ENCODE measurements around the gene PIKFYVE.
"Not testable (repeated sequence)": the region's sequence is repeated elsewhere in the genome, so short reads cannot be mapped to it uniquely, and the experiment has no call there.

The PIKFYVE gene

DNA sequence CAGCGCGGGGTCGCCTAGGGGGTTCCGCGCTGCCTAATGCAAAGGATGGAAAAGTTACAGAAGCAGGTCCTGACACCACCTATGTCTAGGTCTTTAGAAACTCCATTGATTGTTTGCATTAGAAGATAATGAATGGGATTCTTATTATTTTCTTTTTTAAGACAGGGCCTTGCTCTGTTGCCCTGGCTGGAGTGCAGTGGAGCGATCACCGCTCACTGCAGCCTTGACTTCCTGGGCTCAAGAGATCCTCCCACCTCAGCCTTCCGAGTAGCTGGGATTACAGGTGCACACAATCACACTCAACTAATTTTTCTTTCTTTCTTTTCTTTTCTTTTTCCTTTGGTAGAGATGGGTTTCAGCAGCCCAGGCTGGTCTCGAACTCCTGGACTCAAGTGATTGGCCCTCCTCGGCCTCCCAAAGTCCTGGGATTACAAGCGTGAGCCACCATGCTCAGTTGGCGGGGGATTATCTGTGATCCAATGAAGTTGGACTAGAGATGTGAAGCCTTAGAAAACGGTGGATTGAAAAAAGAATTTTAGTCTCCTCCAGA is 10.4 kb upstream of the PIKFYVE start:
- no peak for DNase-seq

- no peak for DNase-seq
Measured at GRCh38 chr2:208256192-208256782, 9.8 kb upstream of the PIKFYVE start.

- not testable (repeated sequence) for DNase-seq
Measured at GRCh38 chr2:208256849-208257813, 8.9 kb upstream of the PIKFYVE start.

GRCh38 chr2:208265371-208265800 is 669 bp upstream of the PIKFYVE start:
- DNase-seq = peak; percentile 51

DNA sequence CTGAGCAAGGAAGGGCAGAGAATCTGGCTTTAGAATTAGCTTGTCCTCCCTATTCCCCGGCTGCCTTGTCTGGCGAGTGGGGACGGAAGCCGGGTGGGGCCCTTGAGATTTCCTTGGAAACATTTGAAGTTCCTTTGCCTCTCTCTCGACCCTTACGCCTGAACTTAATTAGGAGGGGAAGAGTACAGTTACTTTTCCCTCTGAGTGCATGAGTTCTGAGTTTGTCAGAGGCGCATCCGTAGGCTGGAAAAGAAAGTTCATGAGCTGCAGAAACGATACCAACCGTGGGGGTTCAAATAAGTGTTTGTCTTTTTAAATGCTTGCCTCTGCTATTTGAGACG is 468 bp downstream of the PIKFYVE start:
- DNase-seq = no peak

- DNase-seq = no peak
Measured at GRCh38 chr2:208266936-208267335, 881 bp downstream of the PIKFYVE start.

- not testable (repeated sequence) for DNase-seq
Measured at GRCh38 chr2:208267526-208267925, 1.5 kb downstream of the PIKFYVE start.

- no peak for DNase-seq
Measured at GRCh38 chr2:208268156-208268952, 2.3 kb downstream of the PIKFYVE start.

DNA sequence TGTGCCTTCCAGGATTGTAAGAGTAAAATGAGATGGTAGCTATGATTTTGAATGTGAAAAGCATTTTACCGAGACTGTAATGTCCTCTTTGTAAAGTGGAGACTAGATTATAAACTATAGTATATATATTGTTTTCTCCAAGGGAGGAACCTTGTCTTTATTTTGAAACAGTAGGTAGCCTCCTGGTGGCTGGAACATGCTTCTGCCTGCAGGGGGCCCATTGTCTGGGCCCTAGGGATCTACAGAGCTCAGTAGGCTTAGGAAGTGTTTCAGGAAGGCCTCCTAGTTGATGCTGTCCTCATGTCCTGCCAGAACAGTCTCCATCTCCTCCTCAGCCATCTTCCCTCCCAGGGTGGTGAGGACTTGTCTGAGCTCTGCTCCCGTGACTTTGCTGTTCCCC is 3.0 kb downstream of the PIKFYVE start:
- DNase-seq = no peak

DNA sequence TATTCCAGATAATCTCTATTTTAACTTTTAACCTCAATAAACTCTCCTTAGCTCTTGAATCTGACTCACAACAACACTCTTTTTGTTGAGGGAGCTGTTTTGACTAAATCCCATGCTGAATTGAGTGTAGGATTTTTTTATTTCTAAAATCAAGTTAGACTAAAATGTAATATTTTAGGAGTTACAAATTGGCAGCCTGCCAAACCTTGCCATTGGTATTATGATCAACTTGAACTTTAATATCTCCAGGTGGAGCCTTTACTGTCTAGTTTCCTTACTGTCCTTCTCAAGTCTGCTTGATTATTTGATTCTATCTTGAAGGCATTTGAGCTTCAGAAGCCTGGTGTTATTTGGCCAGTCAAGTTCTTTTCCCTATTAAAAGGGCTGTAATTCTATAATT is 8.7 kb downstream of the PIKFYVE start:
- no peak for DNase-seq

DNA sequence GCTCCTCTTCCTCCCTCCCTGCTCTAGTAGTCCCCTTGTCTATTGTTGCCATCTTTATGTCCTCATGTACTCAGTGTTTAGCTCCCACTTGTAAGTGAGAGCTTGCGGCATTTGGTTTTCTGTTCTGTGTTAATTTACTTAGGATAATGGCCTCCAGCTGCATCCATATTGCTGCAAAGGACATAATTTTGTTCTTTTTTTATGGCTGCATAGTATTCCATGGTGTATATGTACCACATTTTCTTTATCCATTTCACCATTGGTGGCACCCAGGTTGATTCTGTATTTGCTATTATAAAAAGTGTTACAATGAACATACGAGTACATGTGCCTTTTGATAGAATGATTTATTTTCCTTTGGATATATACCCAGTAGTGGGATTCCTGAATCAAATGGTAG is 12.5 kb downstream of the PIKFYVE start:
- no peak for DNase-seq

DNA sequence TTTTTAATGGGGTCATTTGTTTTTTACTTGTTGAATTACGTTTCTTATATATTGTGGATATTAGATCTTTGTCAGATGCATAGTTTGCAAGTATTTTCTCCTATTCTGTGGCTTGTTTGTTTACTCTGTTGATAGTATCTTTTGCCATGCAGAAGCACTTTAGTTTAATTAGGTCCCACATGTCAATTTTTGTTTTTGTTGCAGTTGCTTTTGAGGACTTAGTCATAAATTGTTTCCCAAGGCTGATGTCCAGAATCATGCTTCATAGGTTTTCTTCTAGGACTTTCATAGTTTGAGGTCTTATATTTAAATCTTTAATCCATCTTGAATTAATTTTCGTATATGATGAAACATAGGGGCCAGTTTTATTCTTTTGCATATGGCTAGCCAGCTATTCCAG is 13.2 kb downstream of the PIKFYVE start:
- DNase-seq = no peak

- DNase-seq = no peak
Measured at GRCh38 chr2:208280234-208280633, 14.2 kb downstream of the PIKFYVE start.

DNA sequence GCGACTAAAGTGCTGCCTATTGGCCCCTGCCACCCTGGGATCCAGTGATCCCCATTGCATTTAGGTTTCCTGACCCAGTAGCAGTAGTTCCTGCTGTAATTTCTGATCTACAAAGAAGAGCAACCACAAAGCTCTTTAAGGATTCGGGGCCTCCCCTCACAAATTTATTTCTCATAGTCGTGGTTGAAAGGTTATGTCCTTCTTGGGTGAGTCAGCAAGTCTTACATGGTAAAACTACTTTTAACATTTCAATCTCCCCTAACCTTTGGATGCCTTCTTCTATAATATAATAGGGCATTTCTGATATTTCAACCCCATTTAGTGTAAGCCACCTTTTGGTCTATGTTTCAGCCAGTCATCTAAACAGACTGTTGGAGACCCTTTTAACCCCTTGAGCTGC is 14.9 kb downstream of the PIKFYVE start:
- no peak for DNase-seq

DNA sequence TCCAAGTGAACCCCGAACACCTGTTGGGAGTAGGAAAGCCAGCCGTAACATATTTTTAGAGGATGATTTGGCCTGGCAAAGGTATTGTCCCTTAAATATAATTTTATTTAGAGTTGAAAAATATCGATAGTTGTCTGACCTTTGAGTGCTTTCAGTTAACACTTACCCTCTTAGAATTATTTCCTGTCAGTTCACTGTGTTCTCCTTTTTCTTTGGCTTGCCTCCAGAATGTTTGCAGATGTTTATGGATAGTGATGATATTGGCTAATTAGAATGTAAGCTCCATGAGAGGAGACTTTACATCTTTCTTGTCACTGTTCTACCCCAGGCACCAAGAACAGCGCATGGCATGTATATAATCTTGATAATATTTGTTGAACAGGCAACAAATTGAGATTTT is 19.8 kb downstream of the PIKFYVE start:
- no peak for DNase-seq

- DNase-seq = no peak
Measured at GRCh38 chr2:208294482-208295024, 28.5 kb downstream of the PIKFYVE start.

DNA sequence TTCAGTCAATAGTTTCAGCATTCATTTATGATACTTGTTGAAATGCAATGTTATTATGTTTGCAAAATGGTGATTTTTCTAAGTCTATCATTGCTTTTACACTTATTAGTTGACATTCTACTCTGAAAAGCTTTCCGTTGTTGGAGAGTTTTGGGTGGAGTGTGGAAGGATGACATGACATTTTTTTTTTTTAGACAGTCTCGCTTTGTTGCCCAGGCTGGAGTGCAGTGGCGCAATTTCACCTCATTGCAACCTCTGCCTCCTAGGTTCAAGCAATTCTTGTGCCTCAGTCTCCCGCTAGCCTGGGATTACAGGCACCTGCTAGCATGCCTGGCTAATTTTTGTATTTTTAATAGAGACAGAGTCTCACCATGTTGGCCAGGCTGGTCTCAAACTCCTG is 29.8 kb downstream of the PIKFYVE start:
- no peak for DNase-seq

DNA sequence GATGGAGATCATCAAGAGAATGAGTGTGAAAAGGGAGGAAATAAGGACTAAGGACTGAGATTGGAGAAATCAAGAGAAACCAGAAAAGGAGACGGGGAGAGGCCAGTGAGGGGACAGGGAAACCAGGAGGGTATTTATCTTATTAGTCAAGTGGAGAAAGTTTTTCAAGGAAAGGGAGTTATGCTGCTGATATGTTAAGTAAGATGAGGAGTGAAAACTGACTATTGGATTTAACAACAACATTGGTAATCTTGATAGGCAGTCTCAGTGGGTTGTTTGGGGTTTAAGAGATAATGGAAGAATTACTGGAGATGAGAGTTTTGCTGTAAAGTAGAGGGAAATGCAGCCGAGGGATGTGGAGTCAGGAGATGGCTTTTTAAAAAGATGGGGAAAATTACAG is 30.6 kb downstream of the PIKFYVE start:
- no peak for DNase-seq

GRCh38 chr2:208297961-208298360 is 31.9 kb downstream of the PIKFYVE start:
- DNase-seq = no peak

- DNase-seq = no peak
Measured at GRCh38 chr2:208300847-208301618, 35.0 kb downstream of the PIKFYVE start.

DNA sequence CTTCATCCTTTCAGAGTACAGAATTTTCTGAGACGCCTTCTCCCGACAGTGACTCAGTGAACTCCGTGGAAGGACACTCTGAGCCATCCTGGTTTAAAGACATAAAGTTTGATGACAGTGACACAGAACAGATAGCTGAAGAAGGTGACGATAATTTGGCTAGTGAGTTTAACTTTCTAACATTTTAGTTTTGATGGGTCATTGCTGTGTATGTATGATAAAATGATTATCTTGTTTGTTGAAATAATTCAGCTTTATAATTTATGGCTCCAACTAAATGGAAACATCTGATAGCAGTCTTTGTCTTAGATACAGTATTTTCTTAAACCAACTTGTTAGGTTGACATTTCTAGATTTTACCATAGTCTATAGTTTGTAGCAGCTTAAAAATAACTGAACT is 38.1 kb downstream of the PIKFYVE start:
- no peak for DNase-seq

DNA sequence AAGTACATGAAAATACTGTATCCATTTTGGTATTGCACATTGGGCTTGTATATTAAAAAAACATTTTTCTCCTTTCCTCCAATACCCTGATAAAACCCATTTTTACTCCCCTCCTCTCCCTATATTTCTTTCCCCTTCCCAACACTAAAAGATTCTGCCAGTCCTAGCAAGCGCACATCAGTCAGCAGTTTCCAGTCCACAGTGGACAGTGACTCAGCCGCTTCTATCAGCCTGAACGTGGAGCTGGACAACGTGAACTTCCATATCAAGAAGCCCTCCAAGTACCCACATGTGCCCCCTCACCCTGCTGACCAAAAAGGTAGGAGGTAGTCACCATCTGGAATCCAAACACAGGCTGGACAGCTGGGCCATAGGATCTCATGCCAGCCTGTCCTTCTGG is 38.6 kb downstream of the PIKFYVE start:
- no peak for DNase-seq

All from activated CD4-positive, CD25-positive, alpha-beta regulatory T cell treated with anti-CD3 and anti-CD28 coated beads, Interleukin-2, amount 50 U/mL, for 72 hours (primary cell).